Gastroesophageal sphincter (tissue), 4 donors: ENCODE measurements around the gene ZNF329. TPM values are rescaled to one million over a fixed set of nuclear protein-coding genes. Genes with fewer than 3 reads are reported as not detected.

ENCODE experiments used
- ATAC-seq: fragments of 150-250 bp; one replicate; pipeline ENCODE4 v1.9.1; 2016; ENCODE audit warnings: mild to moderate bottlenecking, moderate library complexity
- H3K27ac ChIP-seq, 4 donors: fragments of 200-600 bp; sonication (generic) in 3 of 4; 1 replicate in 3 of 4; 2 replicates in 1 of 4; pipeline ENCODE4 v1.5.1; 2016 to 2019
- H3K27me3 ChIP-seq: fragments of 200-600 bp; sonication (generic); one replicate; pipeline ENCODE4 v1.5.1; 2019
- H3K36me3 ChIP-seq, 2 donors: fragments of 200-600 bp; sonication (generic); one replicate each; pipeline ENCODE4 v1.5.1; 2019; ENCODE audit warnings: control low read depth in 1 of 2
- H3K4me1 ChIP-seq, 3 donors: fragments of 200-600 bp; sonication (generic); 1 replicate in 2 of 3; 2 replicates in 1 of 3; pipeline ENCODE4 v1.5.1; 2016 to 2019; ENCODE audit warnings: control low read depth in 2 of 3
- H3K4me3 ChIP-seq, 2 donors: fragments of 200-600 bp; sonication (generic); one replicate each; pipeline ENCODE4 v1.5.1; 2019; ENCODE audit warnings: mild to moderate bottlenecking in 1 of 2, moderate library complexity in 1 of 2
- H3K9me3 ChIP-seq, 3 donors: fragments of 200-600 bp; sonication (generic); one replicate each; pipeline ENCODE4 v1.5.1; 2017 to 2019; ENCODE audit warnings: control low read depth in 2 of 3
- EP300 ChIP-seq: sonication (generic); formaldehyde crosslinking; IDR thresholded peaks from one replicate; pipeline ENCODE4 v1.6.1; 2017; ENCODE audit warnings: antibody characterized with exemption, mild to moderate bottlenecking
- POLR2A ChIP-seq, 2 donors: fragments of 450-650 bp; IDR thresholded peaks; one replicate each; pipeline ENCODE4 v1.6.1; 2017; ENCODE audit warnings: antibody characterized with exemption in 2 of 2, mild to moderate bottlenecking in 2 of 2, moderate library complexity in 1 of 2
- POLR2AphosphoS5 ChIP-seq: sonication (generic); formaldehyde crosslinking; IDR thresholded peaks from one replicate; pipeline ENCODE4 v1.6.1; 2017; ENCODE audit warnings: antibody characterized with exemption
- WGBS, 2 donors: methylation state at CpG; one replicate each; pipeline ENCODE4 v1.1.5; 2018; ENCODE audit warnings: low coverage in 1 of 2; 5-methylcytosine and 5-hydroxymethylcytosine counted together
- total RNA-seq, 4 donors: library from RNA; depleted of rRNA; stranded (reverse); fragments of >200 nt; gene quantifications; one replicate each; pipeline ENCODE4 v1.1.0, GENCODE V29; 2016
- TF ChIP-seq, protein P1 (sequence below), 4 experiments: fragments of 200-600 bp in 2 of 4; fragments of 450-650 bp in 2 of 4; sonication (generic) in 1 of 4; IDR thresholded peaks; one replicate each; pipeline ENCODE4 v1.5.1; 2017 to 2019; ENCODE audit warnings: antibody characterized with exemption in 4 of 4, mild to moderate bottlenecking in 2 of 4, moderate library complexity in 2 of 4

ZNF329 gene
- total RNA-seq, 4 donors from 2014 or later = 8.4 to 14.8 (median 11.7) TPM

DNA sequence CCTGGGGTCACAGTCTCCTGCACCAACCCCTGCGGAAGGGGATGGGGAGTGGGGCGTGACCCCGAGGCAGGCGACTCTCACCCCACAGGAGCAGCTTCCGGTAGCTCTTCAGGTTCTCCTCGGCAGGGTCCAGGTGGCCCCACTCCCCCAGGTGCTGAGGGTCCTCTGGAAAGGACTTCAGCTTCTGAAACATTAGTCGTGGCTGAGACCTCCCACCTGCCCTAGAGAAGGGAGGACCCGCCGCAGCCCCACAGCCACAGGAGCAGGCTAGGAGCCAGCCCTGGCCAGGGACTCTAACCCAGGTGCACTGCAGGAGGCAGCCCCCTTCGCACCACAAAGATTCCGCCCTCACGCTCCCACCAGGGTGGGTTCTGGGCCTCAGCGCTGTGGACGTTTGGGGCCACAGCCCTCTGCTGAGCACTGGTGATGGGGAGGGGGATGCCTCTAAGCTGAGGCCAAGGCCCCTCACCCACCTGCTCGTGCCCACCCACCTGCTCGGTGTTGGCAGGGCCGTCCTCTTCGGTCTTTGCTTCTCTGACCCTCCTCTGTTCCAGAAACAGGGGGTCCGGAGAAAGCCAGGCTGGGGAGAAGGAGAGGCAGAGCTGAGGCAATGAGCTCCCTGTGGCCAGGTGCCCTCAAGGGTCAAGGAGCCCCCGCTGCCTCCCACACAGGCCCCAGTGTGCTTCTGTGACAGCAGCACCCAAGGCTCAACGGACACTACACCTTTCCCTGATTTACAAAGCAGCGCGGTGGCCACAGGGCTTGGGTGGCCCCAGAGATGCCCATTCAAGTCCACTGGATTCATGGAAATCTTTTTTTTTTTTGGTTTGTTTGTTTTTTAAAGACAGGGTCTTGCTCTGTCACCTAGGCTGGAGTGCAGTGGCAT lies 63.5 kb downstream of the ZNF329 start:
- TF ChIP-seq, protein P1, sequence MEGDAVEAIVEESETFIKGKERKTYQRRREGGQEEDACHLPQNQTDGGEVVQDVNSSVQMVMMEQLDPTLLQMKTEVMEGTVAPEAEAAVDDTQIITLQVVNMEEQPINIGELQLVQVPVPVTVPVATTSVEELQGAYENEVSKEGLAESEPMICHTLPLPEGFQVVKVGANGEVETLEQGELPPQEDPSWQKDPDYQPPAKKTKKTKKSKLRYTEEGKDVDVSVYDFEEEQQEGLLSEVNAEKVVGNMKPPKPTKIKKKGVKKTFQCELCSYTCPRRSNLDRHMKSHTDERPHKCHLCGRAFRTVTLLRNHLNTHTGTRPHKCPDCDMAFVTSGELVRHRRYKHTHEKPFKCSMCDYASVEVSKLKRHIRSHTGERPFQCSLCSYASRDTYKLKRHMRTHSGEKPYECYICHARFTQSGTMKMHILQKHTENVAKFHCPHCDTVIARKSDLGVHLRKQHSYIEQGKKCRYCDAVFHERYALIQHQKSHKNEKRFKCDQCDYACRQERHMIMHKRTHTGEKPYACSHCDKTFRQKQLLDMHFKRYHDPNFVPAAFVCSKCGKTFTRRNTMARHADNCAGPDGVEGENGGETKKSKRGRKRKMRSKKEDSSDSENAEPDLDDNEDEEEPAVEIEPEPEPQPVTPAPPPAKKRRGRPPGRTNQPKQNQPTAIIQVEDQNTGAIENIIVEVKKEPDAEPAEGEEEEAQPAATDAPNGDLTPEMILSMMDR (IDR thresholded peaks at IDR 0.05) = no peak
- no peak for TF ChIP-seq POLR2A (IDR thresholded peaks at IDR 0.05)
- TF ChIP-seq POLR2AphosphoS5 = no peak
- no peak for TF ChIP-seq EP300
- Histone ChIP-seq H3K4me1 (no peaks in the 10 kb centered on the region), H3K27me3 (no peaks in the 10 kb centered on the region), H3K27ac (no peak overlapping the region), H3K4me3 (no peak overlapping the region), H3K9me3 (peaks cover 0 to 94% (median 0%) of the 10 kb centered on the region in 3 donors), H3K36me3 (peaks cover 0 to 92% of the 10 kb centered on the region in 2 donors)
- ATAC-seq = no peak
- 82 to 100% methylated on average over 3 of the region's 23 CpGs for WGBS, 2 donors

DNA sequence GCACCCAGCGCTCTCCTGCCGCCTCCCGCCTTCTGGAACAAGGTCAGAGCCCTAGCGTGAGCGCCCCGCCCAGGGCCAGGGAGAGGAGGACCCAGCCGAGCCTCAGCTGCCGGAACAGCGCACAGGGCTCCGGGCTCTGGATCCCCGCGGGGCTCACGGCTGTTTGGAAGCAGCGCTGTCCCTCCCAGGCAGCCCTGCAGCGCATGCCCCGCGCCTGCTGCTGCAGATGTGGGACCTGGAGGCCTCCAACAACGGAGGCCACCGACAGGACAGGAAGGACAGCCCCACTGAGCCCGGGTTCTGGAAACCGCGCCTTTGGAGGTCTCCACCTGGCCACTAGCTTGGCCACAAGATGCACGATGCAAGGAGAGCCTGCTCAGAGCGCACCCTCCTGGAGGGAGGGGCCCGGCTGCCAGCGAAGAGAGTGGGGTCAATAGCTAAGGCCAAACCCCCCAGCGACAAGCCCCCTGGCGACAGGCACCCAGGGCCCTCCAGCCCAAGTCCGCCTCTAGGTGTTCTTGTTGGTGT lies 65.2 kb downstream of the ZNF329 start:
- Histone ChIP-seq H3K27me3 (no peaks in the 10 kb centered on the region), H3K36me3 (peaks cover 0 to 87% of the 10 kb centered on the region in 2 donors), H3K9me3 (peaks cover 0 to 94% (median 0%) of the 10 kb centered on the region in 3 donors), H3K4me1 (no peaks in the 10 kb centered on the region), H3K4me3 (no peak overlapping the region), H3K27ac (no peak overlapping the region)
- no peak for ATAC-seq
- TF ChIP-seq, protein P1 (IDR thresholded peaks at IDR 0.05) = no peak
- no peak for TF ChIP-seq POLR2AphosphoS5
- no peak for TF ChIP-seq EP300
- TF ChIP-seq POLR2A (IDR thresholded peaks at IDR 0.05) = no peak
- WGBS, 2 donors = no CpG with 5 or more reads among the region's 29 CpGs

DNA sequence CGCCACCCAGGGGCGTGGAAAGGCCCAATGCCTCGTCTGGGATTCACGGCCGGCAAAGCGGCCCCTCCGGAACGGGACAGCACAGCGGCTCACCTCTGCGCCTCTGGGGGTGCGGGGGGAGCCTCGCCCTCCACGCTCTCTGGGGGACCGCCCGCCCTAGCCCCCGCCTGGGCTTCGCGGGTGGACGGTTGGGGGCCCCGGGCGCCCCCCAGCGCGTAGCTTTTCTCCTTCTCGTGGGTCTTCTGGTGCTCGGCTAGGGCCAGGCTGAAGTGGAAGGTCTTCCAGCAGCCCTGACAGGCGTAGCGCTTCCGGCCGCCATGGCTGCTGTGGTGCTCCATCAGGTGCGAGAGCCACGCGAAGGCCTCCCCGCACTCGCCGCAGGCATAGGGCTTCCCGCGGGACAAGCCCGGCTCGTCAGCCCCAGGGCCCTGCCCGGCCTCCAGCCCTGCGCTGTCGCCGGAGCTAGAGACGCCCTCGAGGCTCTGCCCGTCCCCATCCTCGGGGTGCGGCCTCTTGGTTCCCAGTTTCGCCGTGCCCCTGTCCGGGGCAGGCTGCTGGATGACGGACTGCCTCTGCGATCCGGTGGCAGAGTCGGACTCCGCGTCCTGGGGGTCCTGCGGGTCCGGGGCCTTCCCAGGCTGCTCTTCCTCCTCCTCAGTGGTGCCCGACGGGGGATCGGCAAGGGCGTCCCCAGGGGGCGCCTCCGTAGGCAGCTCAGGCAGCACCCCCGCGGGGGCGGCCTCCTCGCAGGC lies 65.8 kb downstream of the ZNF329 start:
- Histone ChIP-seq H3K27me3 (no peaks in the 10 kb centered on the region), H3K36me3 (peaks cover 0 to 80% of the 10 kb centered on the region in 2 donors), H3K4me1 (no peaks in the 10 kb centered on the region), H3K4me3 (no peak overlapping the region), H3K27ac (no peak overlapping the region), H3K9me3 (peaks cover 0 to 94% (median 0%) of the 10 kb centered on the region in 3 donors)
- no peak for ATAC-seq
- TF ChIP-seq POLR2AphosphoS5 (no peak), POLR2A (IDR thresholded peaks at IDR 0.05) (no peak), EP300 (no peak)
- TF ChIP-seq, protein P1 (IDR thresholded peaks at IDR 0.05) = no peak
- 100% methylated on average over 2 of the region's 69 CpGs; no CpG with 5 or more reads in 1 of the 2 donors for WGBS, 2 donors

DNA sequence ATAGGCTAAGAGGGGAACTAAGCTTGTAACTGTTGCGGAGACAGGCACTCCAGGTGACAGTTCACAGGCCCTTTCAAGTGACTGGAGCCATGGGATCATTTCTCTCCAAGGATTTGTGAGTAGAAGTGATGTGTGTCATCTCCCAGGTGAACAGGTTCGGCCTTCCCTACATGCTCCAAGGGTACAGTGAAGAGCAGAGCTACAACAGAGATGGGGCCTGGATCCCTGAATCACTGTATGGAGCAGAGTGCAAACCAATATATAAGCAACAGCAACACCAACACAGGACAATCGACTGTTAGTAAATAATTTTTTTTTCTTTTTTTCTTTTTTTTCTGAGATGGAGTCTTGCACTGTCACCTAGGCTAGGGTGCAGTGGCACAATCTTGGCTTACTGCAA lies 67.6 kb downstream of the ZNF329 start:
- TF ChIP-seq, protein P1 (IDR thresholded peaks at IDR 0.05) = no peak
- no peak for TF ChIP-seq POLR2AphosphoS5
- TF ChIP-seq EP300 = no peak
- no peak for TF ChIP-seq POLR2A (IDR thresholded peaks at IDR 0.05)
- no peaks in the 10 kb centered on the region for H3K27me3 ChIP-seq
- peaks cover 0 to 96% (median 3%) of the 10 kb centered on the region in 3 donors for H3K9me3 ChIP-seq
- no peaks in the 10 kb centered on the region for H3K4me1 ChIP-seq
- H3K27ac ChIP-seq = no peak overlapping the region
- no peak for ATAC-seq
- H3K4me3 ChIP-seq = no peak overlapping the region
- H3K36me3 ChIP-seq = peaks cover 0 to 67% of the 10 kb centered on the region in 2 donors
- 100% methylated on average over 1 to 3 of the region's 3 CpGs for WGBS, 2 donors
